Mucosa of rectum (tissue), 2 donors: ENCODE results near the gene POLA2.

Source experiments
- H3K27ac ChIP-seq, 2 donors: one replicate each; pipeline ENCODE4 v1.7.0; 2013; ENCODE audit warnings: inconsistent platforms in 2 of 2, low read depth in 2 of 2, low read length in 2 of 2
- H3K27me3 ChIP-seq, 2 donors: one replicate each; pipeline ENCODE4 v1.7.0; 2013; ENCODE audit warnings: low read length in 2 of 2; ENCODE audit not compliant: control insufficient read depth in 2 of 2, insufficient read depth in 2 of 2
- H3K36me3 ChIP-seq, 2 donors: one replicate each; pipeline ENCODE4 v1.7.0; 2013; ENCODE audit warnings: low read length in 2 of 2; ENCODE audit not compliant: control insufficient read depth in 2 of 2, insufficient read depth in 2 of 2
- H3K4me1 ChIP-seq, 2 donors: one replicate each; pipeline ENCODE4 v1.7.0; 2013; ENCODE audit warnings: low read length in 2 of 2, mild to moderate bottlenecking in 1 of 2; ENCODE audit not compliant: control insufficient read depth in 2 of 2, insufficient read depth in 2 of 2
- H3K4me3 ChIP-seq, 2 donors: one replicate each; pipeline ENCODE4 v1.7.0; 2013; ENCODE audit warnings: low read length in 2 of 2
- H3K9ac ChIP-seq, 2 donors: one replicate each; pipeline ENCODE4 v1.7.0; 2013; ENCODE audit warnings: low read length in 2 of 2, low read depth in 1 of 2, mild to moderate bottlenecking in 1 of 2
- H3K9me3 ChIP-seq, 2 donors: one replicate each; pipeline ENCODE4 v1.7.0; 2013; ENCODE audit warnings: low read length in 2 of 2; ENCODE audit not compliant: control insufficient read depth in 2 of 2
- donor health status: healthy.
- donor health status: Normal muscosa, but diverticular disease.

Gene POLA2

GRCh38 chr11:65261591-65262380 lies at the start of gene POLA2:
Gene POLA2 (plus strand): TSS chr11:65261962. CDS start chr11:65262293, 331 bp downstream.
- peaks cover 7 to 10% of the 10 kb centered on the region in 2 donors for H3K4me1 ChIP-seq
- no peaks in the 10 kb centered on the region for H3K36me3 ChIP-seq
- H3K9ac ChIP-seq = peak within 1 kb of the TSS; percentile 84 to 99
- H3K27me3 ChIP-seq = no peaks in the 10 kb centered on the region
- peak within 1 kb of the TSS; percentile 80 to 91 for H3K27ac ChIP-seq
- H3K9me3 ChIP-seq = no peaks in the 10 kb centered on the region
- peak within 1 kb of the TSS; percentile 80 to 96 for H3K4me3 ChIP-seq

GRCh38 chr11:65212226-65212801 lies 49.4 kb upstream of the POLA2 start:
- Histone ChIP-seq H3K4me3 (no peak overlapping the region), H3K36me3 (peaks cover 37% of the 10 kb centered on the region in 2 donors), H3K27me3 (no peaks in the 10 kb centered on the region), H3K4me1 (peaks cover 9 to 15% of the 10 kb centered on the region in 2 donors), H3K9me3 (no peaks in the 10 kb centered on the region), H3K27ac (no peak overlapping the region), H3K9ac (no peak overlapping the region)

GRCh38 chr11:65213322-65214211 lies 48.2 kb upstream of the POLA2 start:
- H3K27ac ChIP-seq = no peak overlapping the region
- no peak overlapping the region for H3K4me3 ChIP-seq
- no peaks in the 10 kb centered on the region for H3K9me3 ChIP-seq
- H3K4me1 ChIP-seq = peaks cover 4 to 9% of the 10 kb centered on the region in 2 donors
- peaks cover 29% of the 10 kb centered on the region in 2 donors for H3K36me3 ChIP-seq
- no peaks in the 10 kb centered on the region for H3K27me3 ChIP-seq
- H3K9ac ChIP-seq = no peak overlapping the region

- Histone ChIP-seq H3K9ac (no peak overlapping the region), H3K4me1 (peaks cover 0 to 1% of the 10 kb centered on the region in 2 donors), H3K27me3 (no peaks in the 10 kb centered on the region), H3K4me3 (no peak overlapping the region), H3K9me3 (no peaks in the 10 kb centered on the region), H3K27ac (no peak overlapping the region), H3K36me3 (peaks cover 22% of the 10 kb centered on the region in 2 donors)
These were observed 47.4 kb upstream of the POLA2 start for GRCh38 chr11:65214212-65214845.

- H3K27ac ChIP-seq = no peak overlapping the region
- H3K9ac ChIP-seq = no peak overlapping the region
- no peak overlapping the region for H3K4me3 ChIP-seq
- H3K36me3 ChIP-seq = peaks cover 10% of the 10 kb centered on the region in 2 donors
- H3K4me1 ChIP-seq = no peaks in the 10 kb centered on the region
- no peaks in the 10 kb centered on the region for H3K27me3 ChIP-seq
- no peaks in the 10 kb centered on the region for H3K9me3 ChIP-seq
These were observed 46.2 kb upstream of the POLA2 start for GRCh38 chr11:65215441-65216076.

GRCh38 chr11:65216830-65217229 lies 44.9 kb upstream of the POLA2 start:
- no peak overlapping the region for H3K4me3 ChIP-seq
- no peaks in the 10 kb centered on the region for H3K4me1 ChIP-seq
- H3K27ac ChIP-seq = no peak overlapping the region
- H3K9ac ChIP-seq = no peak overlapping the region
- no peaks in the 10 kb centered on the region for H3K36me3 ChIP-seq
- H3K27me3 ChIP-seq = no peaks in the 10 kb centered on the region
- H3K9me3 ChIP-seq = no peaks in the 10 kb centered on the region

GRCh38 chr11:65217441-65218423 lies 44.0 kb upstream of the POLA2 start:
- Histone ChIP-seq H3K36me3 (no peaks in the 10 kb centered on the region), H3K4me3 (no peak overlapping the region), H3K27ac (no peak overlapping the region), H3K9ac (no peak overlapping the region), H3K9me3 (no peaks in the 10 kb centered on the region), H3K27me3 (no peaks in the 10 kb centered on the region), H3K4me1 (no peaks in the 10 kb centered on the region)

GRCh38 chr11:65218446-65218845 lies 43.3 kb upstream of the POLA2 start:
- Histone ChIP-seq H3K4me3 (no peak overlapping the region), H3K9ac (no peak overlapping the region), H3K27ac (no peak overlapping the region), H3K4me1 (no peaks in the 10 kb centered on the region), H3K36me3 (no peaks in the 10 kb centered on the region), H3K9me3 (no peaks in the 10 kb centered on the region), H3K27me3 (no peaks in the 10 kb centered on the region)

- Histone ChIP-seq H3K9ac (no peak overlapping the region), H3K27me3 (no peaks in the 10 kb centered on the region), H3K4me3 (no peak overlapping the region), H3K4me1 (no peaks in the 10 kb centered on the region), H3K9me3 (no peaks in the 10 kb centered on the region), H3K27ac (no peak overlapping the region), H3K36me3 (no peaks in the 10 kb centered on the region)
These were observed 41.9 kb upstream of the POLA2 start for GRCh38 chr11:65219930-65220213.
